GM12891 (cell line): ENCODE measurements around the gene GPD1L.

Source experiments
- PAX5 ChIP-seq: IDR thresholded peaks from 2 replicates; pipeline ENCODE4 v1.6.1; 2011; ENCODE audit warnings: low read length, moderate library complexity, mild to moderate bottlenecking; ENCODE audit not compliant: insufficient read depth, severe bottlenecking
- POLR2A ChIP-seq: IDR thresholded peaks from 2 replicates; pipeline ENCODE4 v1.6.1; 2011; ENCODE audit warnings: low read depth, low read length, control low read depth
- POLR2AphosphoS5 ChIP-seq: IDR thresholded peaks from 2 replicates; pipeline ENCODE4 v1.6.1; 2011; ENCODE audit warnings: low read depth, low read length, control low read depth
- POU2F2 ChIP-seq: IDR thresholded peaks from 2 replicates; pipeline ENCODE4 v1.6.1; 2011; ENCODE audit warnings: low read depth, mild to moderate bottlenecking, control low read depth, low read length, moderate library complexity
- SPI1 ChIP-seq: IDR thresholded peaks from 2 replicates; pipeline ENCODE4 v1.6.1; 2011; ENCODE audit warnings: low read depth, low read length, control low read depth
- TAF1 ChIP-seq: IDR thresholded peaks from 2 replicates; pipeline ENCODE4 v1.6.1; 2011; ENCODE audit warnings: low read depth, low read length, control low read depth

- TF ChIP-seq TAF1 = no peak
- TF ChIP-seq POLR2A = no peak
- no peak for TF ChIP-seq SPI1
- no peak for TF ChIP-seq POLR2AphosphoS5
- TF ChIP-seq POU2F2 = no peak
- no peak for TF ChIP-seq PAX5
These were observed 79.7 kb downstream of the GPD1L start for GRCh38 chr3:32186097-32186496.
